ENCODE measurements around the gene FAM229A.
"Not testable (repeated sequence)": the region's sequence is repeated elsewhere in the genome, so short reads cannot be mapped to it uniquely, and the experiment has no call there.

The FAM229A gene

DNA sequence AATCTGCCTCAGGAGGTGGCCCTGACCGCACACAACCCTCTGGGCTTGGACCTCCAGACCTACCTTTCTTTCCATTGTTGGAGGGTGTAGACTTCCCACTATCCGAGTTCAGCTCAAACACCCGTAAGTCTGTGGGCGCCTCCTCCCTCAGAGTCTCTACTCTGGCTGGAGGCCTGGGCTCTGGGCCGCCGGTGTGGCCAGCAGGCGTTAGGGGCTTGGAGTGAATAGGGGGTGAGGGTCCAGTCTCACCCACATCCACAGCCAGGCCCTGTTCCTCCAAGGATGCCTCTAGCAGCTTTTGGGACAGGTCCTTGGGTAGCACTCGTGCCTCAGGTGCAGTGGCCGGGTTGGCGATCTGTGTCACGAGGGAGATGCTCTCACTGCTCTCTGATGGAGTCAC is 13.9 kb upstream of the FAM229A start:
- no peak for DNase-seq

GRCh38 chr1:32373996-32374592 is 11.8 kb upstream of the FAM229A start:
- no peak for DNase-seq

GRCh38 chr1:32372149-32372756 is 10.0 kb upstream of the FAM229A start:
- DNase-seq: no peak

- DNase-seq: no peak
Measured at GRCh38 chr1:32367912-32368635, 5.8 kb upstream of the FAM229A start.

- no peak for DNase-seq
Measured at GRCh38 chr1:32365445-32365844, 3.2 kb upstream of the FAM229A start.

GRCh38 chr1:32364836-32365235 is 2.6 kb upstream of the FAM229A start:
- DNase-seq: no peak

GRCh38 chr1:32363713-32364112 is 1.4 kb upstream of the FAM229A start:
- no peak for DNase-seq

GRCh38 chr1:32361674-32362473 is 411 bp downstream of the FAM229A start:
- no peak for DNase-seq

- no peak for DNase-seq
Measured at GRCh38 chr1:32361308-32361673, 994 bp downstream of the FAM229A start.

GRCh38 chr1:32358435-32358834 is 3.9 kb downstream of the FAM229A start:
- no peak for DNase-seq

DNA sequence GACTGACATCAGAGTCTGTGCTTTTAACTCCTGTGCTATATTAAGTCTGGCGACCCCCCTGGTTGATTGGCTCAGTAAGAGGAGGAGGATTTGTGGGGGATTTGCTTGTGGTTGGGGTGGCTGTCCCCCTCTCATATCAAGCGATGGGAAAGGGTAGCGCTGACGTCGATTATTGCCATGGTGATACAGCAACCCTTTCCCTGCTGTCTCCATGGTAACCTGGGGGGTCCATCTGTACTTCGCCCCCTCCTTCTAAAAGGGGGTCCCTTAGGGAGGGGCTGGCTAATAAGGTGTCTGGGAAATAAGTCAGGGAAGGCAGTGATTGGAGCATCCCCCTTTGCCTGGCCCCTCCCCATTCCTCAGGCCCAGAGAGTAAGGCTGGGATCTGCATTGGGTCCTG is 4.7 kb downstream of the FAM229A start:
- no peak for DNase-seq

GRCh38 chr1:32356478-32356877 is 5.8 kb downstream of the FAM229A start:
- DNase-seq: no peak

GRCh38 chr1:32355778-32356177 is 6.5 kb downstream of the FAM229A start:
- DNase-seq: not testable (repeated sequence)

GRCh38 chr1:32353886-32354570 is 8.3 kb downstream of the FAM229A start:
- no peak for DNase-seq

DNA sequence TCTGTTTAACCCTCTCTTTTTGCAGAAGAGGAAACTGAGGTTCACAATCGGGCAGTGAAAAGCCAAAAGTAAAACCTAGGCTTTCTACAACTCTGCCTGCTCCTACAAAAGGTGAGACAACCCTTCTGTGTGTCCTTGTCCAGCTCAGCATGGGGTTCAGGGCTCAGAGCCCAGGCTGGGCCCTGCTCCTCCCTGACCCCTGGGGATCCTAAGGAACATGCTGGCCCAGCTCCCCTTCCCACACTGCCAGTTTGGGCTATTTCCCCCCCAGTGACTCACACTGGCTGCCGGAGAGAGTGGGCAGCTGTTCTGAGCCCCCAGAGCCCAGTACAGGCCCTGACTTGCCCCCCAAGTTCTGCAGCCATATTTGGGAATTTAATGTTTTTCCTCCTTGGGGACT is 8.9 kb downstream of the FAM229A start:
- DNase-seq: no peak

- no peak for DNase-seq
Measured at GRCh38 chr1:32352831-32353383, 9.4 kb downstream of the FAM229A start.

GRCh38 chr1:32352239-32352745 is 10.0 kb downstream of the FAM229A start:
- no peak for DNase-seq

GRCh38 chr1:32351399-32352238 is 10.7 kb downstream of the FAM229A start:
- DNase-seq: peak; percentile 90

DNA sequence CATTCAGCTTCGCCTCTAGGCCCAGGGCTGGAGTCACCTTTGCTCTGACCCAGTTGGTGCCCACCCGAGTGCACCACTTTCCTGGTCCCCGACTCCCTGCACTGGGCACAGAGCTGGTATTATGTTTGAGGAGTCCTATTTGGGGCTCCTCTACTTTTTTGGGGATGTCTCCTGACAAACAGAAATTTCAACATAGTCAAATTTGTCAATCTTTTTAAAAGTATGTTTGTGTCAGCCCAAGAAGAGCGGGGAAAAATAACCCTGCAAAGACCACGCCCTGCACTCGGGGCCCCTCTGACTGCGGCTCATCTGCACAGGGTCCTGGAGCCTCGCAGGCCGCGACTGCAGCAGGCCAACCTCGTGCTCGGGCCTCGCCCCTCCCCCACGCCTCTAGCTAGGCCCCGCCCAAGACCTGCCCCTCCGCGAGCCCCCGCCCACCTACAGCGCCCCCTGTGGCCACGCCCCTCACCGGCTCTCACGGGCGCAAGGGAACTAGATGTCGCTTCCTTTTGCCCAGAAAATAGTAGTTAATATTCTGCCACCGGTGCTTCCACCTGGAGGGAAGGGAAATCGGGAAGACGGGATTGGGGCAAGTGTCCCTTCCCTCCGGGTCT is 11.4 kb downstream of the FAM229A start:
- DNase-seq: no peak

DNA sequence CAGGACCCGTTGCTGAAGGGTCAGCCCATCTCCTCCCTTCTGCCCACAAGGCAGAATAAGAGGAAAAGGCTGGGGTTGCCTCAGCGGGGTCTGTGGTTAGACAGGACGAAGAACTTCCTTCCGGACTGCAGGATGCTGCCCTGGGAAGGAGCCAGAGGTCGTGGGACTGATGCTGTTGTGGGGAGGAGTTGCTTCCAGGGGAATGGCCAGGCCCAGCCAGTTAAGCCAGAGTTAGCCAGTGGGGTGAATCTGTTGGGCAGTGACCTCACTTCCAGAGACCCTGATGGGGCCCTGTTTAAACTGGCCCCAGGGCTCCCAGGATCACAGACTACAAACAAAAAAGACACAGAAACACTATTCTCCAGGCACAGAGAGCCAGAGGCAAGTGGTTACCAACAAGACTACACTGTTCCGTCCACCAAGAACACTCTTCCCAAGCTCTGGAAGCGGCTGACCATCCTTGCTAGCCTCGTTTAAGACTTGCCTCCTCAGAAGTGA is 13.0 kb downstream of the FAM229A start:
- no peak for DNase-seq

Data from SHP77 treated with DMSO at 0.1 percent for 48 hours (cell line).